KMS-11 (cell line): ENCODE data around the gene SLC10A1.
"Not testable (repeated sequence)": the region's sequence is repeated elsewhere in the genome, so short reads cannot be mapped to it uniquely, and the experiment has no call there.

ENCODE experiments used
- H2AFZ ChIP-seq: fragments of 200-600 bp; sonication (generic); 2 replicates; pipeline ENCODE4 v1.6.1; 2016; ENCODE audit warnings: antibody characterized with exemption, mixed run types, low read depth
- H3K27ac ChIP-seq: fragments of 200-600 bp; sonication (generic); 2 replicates; pipeline ENCODE4 v1.6.1; 2016; ENCODE audit warnings: mild to moderate bottlenecking, mixed run types
- H3K27me3 ChIP-seq: fragments of 200-600 bp; sonication (generic); 2 replicates; pipeline ENCODE4 v1.6.1; 2017; ENCODE audit warnings: mild to moderate bottlenecking, low read depth, mixed run types, moderate library complexity; ENCODE audit not compliant: insufficient read depth
- H3K36me3 ChIP-seq: fragments of 200-600 bp; sonication (generic); 2 replicates; pipeline ENCODE4 v1.6.1; 2017; ENCODE audit warnings: mild to moderate bottlenecking, mixed run types; ENCODE audit not compliant: insufficient read depth
- H3K4me1 ChIP-seq: fragments of 200-600 bp; sonication (generic); 2 replicates; pipeline ENCODE4 v1.6.1; 2016; ENCODE audit warnings: mild to moderate bottlenecking, low read depth, mixed run types; ENCODE audit not compliant: poor library complexity, severe bottlenecking
- H3K4me2 ChIP-seq: fragments of 200-600 bp; sonication (generic); 2 replicates; pipeline ENCODE4 v1.7.0; 2016; ENCODE audit warnings: mild to moderate bottlenecking, mixed run types
- H3K4me3 ChIP-seq: fragments of 200-600 bp; sonication (generic); IDR thresholded peaks from 2 replicates; pipeline ENCODE4 v1.6.1; 2017; ENCODE audit warnings: low read depth, low read length, mixed read lengths; ENCODE audit not compliant: insufficient read depth
- H3K79me2 ChIP-seq: fragments of 200-600 bp; sonication (generic); 2 replicates; pipeline ENCODE4 v1.6.1; 2016; ENCODE audit warnings: low read depth, mixed run types; ENCODE audit not compliant: insufficient read depth
- H3K9ac ChIP-seq: fragments of 200-600 bp; sonication (generic); 2 replicates; pipeline ENCODE4 v1.6.1; 2016; ENCODE audit warnings: mild to moderate bottlenecking, mixed run types
- H4K20me1 ChIP-seq: fragments of 200-600 bp; sonication (generic); 2 replicates; pipeline ENCODE4 v1.6.1; 2016; ENCODE audit warnings: mild to moderate bottlenecking, mixed run types; ENCODE audit not compliant: insufficient read depth
- TF ChIP-seq, protein P1 (sequence below): fragments of 200-600 bp; sonication (generic); conservative IDR thresholded peaks from 2 replicates; pipeline ENCODE4 v1.6.1; 2017; ENCODE audit warnings: low read depth, mild to moderate bottlenecking, antibody characterized with exemption, low read length, moderate library complexity, mixed read lengths

SLC10A1 gene

DNA sequence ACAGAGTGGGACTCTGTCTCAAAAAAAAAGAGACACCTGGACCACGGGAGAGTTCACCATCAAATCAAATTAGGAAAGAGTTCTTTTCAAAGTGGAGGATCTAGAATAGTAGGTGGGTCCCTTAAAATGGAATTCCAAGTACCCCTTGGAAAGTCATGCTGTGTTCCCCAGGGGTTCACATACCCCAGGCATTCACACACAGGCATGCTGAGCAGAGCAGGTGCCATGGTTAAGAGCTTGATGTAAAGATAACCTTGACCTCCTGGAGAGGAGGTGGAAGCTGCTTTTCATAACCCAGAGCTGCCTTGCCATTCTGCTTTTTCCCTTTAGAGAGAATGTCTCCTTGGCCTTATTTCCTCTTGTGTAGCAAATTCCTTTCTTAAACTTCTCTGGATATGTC lies 44.3 kb downstream of the SLC10A1 start:
- no peaks in the 10 kb centered on the region for H4K20me1 ChIP-seq
- no peak overlapping the region for H3K9ac ChIP-seq
- H3K4me3 ChIP-seq = no peak overlapping the region
- H2AFZ ChIP-seq = no peak overlapping the region
- no peak overlapping the region for H3K27ac ChIP-seq
- no peak overlapping the region for H3K4me2 ChIP-seq
- no peaks in the 10 kb centered on the region for H3K79me2 ChIP-seq
- H3K36me3 ChIP-seq = no peaks in the 10 kb centered on the region
- H3K4me1 ChIP-seq = no peaks in the 10 kb centered on the region
- TF ChIP-seq, protein P1, sequence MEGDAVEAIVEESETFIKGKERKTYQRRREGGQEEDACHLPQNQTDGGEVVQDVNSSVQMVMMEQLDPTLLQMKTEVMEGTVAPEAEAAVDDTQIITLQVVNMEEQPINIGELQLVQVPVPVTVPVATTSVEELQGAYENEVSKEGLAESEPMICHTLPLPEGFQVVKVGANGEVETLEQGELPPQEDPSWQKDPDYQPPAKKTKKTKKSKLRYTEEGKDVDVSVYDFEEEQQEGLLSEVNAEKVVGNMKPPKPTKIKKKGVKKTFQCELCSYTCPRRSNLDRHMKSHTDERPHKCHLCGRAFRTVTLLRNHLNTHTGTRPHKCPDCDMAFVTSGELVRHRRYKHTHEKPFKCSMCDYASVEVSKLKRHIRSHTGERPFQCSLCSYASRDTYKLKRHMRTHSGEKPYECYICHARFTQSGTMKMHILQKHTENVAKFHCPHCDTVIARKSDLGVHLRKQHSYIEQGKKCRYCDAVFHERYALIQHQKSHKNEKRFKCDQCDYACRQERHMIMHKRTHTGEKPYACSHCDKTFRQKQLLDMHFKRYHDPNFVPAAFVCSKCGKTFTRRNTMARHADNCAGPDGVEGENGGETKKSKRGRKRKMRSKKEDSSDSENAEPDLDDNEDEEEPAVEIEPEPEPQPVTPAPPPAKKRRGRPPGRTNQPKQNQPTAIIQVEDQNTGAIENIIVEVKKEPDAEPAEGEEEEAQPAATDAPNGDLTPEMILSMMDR = no peak
- no peaks in the 10 kb centered on the region for H3K27me3 ChIP-seq

DNA sequence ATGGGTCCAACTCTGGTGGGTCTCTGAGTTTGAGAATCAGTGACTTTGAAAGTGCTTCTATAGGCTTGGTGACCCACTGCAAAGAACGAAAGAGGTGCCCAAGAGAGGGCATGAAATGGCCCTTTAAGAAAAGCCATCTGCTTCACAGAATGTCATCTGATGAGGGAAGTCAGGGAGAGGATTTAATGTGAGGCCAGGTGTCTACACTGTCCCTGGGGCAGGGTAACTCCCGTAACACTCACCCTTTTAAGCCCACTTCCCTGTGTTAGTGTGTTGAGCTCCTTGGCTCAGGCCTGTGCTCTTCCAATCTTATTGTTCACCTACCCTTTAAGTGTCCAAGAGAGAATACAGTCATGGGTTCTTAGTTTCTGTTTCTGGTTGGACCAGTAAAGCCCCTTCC lies 46.5 kb downstream of the SLC10A1 start:
- TF ChIP-seq, protein P1 = no peak
- Histone ChIP-seq H3K27ac (no peak overlapping the region), H3K4me2 (no peak overlapping the region)

DNA sequence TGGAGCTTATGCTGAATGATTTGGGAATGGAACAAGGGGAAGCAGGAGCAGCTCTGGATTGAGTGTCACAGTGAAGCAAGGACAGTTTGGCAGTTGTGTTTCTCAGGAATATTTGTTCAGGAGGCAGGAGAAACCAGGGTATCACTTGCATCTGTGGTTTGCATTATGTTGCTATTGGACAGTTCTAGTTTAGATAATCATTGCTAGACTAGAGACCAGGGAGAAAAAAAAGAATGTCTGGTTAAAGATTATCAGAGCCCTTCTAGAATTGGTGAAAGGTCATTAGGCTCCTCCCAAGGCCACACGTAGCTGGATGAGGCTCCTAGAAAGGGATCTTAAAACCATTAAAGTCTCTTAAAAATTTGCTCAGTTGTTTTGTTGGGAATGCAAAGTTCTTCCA lies 47.1 kb downstream of the SLC10A1 start:
- Histone ChIP-seq H3K4me2 (no peak overlapping the region), H2AFZ (no peak overlapping the region), H3K27ac (no peak overlapping the region), H3K79me2 (no peaks in the 10 kb centered on the region), H3K9ac (no peak overlapping the region), H3K36me3 (no peaks in the 10 kb centered on the region), H4K20me1 (no peaks in the 10 kb centered on the region), H3K4me1 (peaks cover 14% of the 10 kb centered on the region), H3K4me3 (no peak overlapping the region), H3K27me3 (no peaks in the 10 kb centered on the region)
- TF ChIP-seq, protein P1 = no peak

More for the DNA sequence above, 46.5 kb downstream of the SLC10A1 start:
- Histone ChIP-seq H3K79me2 (no peaks in the 10 kb centered on the region), H4K20me1 (no peaks in the 10 kb centered on the region), H3K9ac (no peak overlapping the region), H3K4me3 (no peak overlapping the region), H3K36me3 (no peaks in the 10 kb centered on the region), H3K4me1 (peaks cover 14% of the 10 kb centered on the region), H2AFZ (no peak overlapping the region), H3K27me3 (no peaks in the 10 kb centered on the region)

DNA sequence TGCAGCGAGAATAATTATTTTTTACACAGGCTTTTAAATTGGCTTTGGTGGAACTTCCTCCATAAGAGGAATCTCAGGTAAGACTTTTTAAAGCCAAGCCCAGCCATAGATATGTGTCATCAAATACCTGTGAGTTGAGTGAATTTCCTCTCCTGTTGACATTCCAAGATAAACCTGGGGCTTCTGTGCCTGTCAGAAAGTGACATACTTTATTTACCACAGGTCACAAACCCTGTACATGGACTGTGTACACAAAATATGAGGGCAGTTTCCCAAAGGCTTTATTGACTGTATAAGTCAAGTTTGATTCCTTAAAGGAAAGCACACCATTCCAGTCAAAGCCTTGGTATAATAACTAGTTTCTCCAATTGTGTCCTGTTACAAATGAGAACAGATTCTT lies 56.0 kb downstream of the SLC10A1 start:
- TF ChIP-seq, protein P1 = no peak
- Histone ChIP-seq H3K9ac (no peak overlapping the region), H3K4me1 (peaks cover 3% of the 10 kb centered on the region), H3K79me2 (no peaks in the 10 kb centered on the region), H2AFZ (no peak overlapping the region), H3K4me3 (no peak overlapping the region), H4K20me1 (no peaks in the 10 kb centered on the region), H3K27me3 (no peaks in the 10 kb centered on the region), H3K27ac (no peak overlapping the region), H3K4me2 (no peak overlapping the region), H3K36me3 (no peaks in the 10 kb centered on the region)

DNA sequence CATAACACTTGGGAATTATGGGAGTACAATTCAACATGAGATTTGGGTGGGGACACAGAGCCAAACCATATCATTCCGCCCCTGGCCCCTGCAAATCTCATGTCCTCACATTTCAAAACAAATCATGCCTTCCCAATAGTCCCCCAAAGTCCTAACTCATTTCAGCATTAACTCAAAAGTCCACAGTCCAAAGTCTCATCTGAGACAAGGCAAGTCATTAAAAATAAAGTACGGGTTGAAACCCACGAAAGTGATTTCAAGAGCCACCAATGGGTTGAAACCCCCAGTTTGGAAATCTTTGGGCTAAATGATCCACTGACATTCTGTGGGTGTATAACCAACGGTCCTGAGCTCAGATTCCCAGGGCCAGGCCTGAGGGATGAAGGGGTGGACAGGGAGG lies 60.6 kb downstream of the SLC10A1 start:
- H3K36me3 ChIP-seq, H3K9ac ChIP-seq, H2AFZ ChIP-seq, H3K4me3 ChIP-seq, H3K79me2 ChIP-seq, H3K27me3 ChIP-seq, H3K4me2 ChIP-seq, H3K27ac ChIP-seq, H4K20me1 ChIP-seq, H3K4me1 ChIP-seq: not testable (repeated sequence)

DNA sequence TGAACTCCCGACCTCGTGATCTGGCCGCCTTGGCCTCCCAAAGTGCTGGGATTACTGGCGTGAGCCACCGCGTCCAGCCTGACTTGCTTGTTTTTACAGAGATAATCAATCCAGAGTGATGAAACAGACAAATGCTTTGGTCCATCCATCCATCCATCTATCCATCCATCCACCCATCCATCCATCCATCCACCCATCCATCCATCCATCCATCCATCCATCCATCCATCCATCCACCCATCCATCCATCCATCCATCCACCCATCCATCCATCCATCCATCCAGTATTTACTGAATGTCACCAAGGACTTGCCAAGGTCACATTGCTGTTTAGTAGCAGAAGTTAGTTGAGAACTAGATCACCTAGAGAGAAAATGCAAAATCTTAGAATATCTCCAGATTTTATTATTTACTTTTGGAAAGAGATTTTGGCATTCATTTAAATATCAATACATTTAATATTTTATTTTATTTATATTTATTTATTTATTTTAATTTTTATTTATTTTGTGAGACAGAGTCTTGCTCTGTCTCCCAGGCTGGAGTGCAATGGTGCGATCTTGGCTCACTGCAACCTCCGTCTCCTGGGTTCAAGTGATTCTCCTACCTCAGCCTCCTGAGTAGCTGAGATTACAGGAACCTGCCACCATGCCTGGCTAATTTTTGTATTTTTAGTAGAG lies 65.0 kb downstream of the SLC10A1 start:
- H3K4me1 ChIP-seq, H3K27ac ChIP-seq, H3K79me2 ChIP-seq, H3K27me3 ChIP-seq, H3K36me3 ChIP-seq, H4K20me1 ChIP-seq, H2AFZ ChIP-seq, H3K4me3 ChIP-seq, H3K4me2 ChIP-seq, H3K9ac ChIP-seq: not testable (repeated sequence)
